Measurements from ENCODE around the gene AGBL4.

DNA sequence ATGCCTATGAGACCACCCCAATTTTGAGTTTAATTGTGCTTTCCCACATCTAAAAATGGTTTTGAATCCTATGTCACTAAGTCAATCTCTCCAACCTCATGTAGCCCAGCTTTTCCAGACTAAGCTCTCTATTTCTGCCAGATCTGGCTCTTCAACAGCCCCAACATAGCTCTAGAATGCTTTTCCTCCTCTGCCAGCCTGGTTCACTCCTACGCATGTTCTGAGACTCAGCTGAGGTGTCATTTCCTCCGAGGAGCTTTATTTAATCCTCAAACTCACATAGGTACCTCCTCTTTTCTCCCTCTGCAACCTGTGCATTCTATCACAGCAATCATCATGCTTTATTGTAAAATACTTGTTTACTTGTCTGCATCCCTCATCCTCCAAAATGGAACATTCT lies 729.2 kb downstream of the AGBL4 start:
- TF ChIP-seq EZH2 (IDR thresholded peaks at IDR 0.05) = no peak
- no peak for TF ChIP-seq POLR2AphosphoS5 (IDR thresholded peaks at IDR 0.05; ENCODE audit: borderline replicate concordance, low read depth, low read length)
- TF ChIP-seq FOXP2 (optimal IDR thresholded peaks at IDR 0.05; ENCODE audit: control extremely low read depth, extremely low read length, insufficient read depth) = no peak

Data from SK-N-MC (cell line).